Activated CD8-positive, alpha-beta memory T cell treated with anti-CD3 and anti-CD28 coated beads for 48 hours (primary cell): Measurements from ENCODE around the gene PRPF18.
"Not testable (repeated sequence)": the region's sequence is repeated elsewhere in the genome, so short reads cannot be mapped to it uniquely, and the experiment has no call there.

ENCODE experiments used
- DNase-seq, 3 experiments: peaks; one replicate each; pipeline ENCODE4 v3.0.0-alpha.2; 2020; ENCODE audit warnings: low read depth in 2 of 3, low spot score in 2 of 3

PRPF18 gene, protein sequence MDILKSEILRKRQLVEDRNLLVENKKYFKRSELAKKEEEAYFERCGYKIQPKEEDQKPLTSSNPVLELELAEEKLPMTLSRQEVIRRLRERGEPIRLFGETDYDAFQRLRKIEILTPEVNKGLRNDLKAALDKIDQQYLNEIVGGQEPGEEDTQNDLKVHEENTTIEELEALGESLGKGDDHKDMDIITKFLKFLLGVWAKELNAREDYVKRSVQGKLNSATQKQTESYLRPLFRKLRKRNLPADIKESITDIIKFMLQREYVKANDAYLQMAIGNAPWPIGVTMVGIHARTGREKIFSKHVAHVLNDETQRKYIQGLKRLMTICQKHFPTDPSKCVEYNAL

DNA sequence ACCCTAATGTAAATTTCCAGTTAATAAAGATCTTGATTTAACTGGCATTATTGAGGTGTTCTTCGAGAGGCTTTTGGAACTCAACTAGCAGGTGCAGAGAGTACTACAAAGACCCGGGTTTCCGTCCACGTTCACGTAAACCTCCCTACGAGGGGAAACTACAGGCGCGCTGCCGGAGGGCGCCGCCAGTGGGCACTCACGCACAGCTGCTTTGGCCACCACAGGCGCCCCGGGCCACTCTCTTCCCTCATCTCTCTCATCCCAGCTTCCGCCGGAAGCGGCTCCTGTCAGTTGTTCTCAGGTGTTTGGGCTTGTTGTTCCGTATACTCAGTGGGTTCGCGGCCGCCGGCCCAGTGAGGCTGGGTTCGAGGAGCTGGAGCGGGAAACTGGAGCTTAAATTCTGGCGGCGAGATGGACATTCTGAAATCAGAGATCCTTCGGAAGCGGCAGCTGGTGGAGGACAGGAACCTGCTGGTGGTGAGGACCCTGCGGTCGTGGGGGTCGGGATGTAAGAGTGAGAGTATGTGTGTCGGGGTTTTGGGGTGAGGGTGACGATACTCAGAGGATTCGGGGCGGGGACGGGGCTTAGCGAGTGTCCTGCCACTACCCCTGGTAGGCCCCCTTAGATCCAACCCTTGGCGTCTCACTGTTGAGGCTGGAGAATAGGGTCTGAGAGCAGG, at the start of gene PRPF18:
TSS of gene PRPF18 (plus strand) at position 290 of the 680 bp plus-strand sequence. CDS start at position 412, 122 bp downstream.
- DNase-seq, result peak; percentile 82 to 90 (median 83)

DNA sequence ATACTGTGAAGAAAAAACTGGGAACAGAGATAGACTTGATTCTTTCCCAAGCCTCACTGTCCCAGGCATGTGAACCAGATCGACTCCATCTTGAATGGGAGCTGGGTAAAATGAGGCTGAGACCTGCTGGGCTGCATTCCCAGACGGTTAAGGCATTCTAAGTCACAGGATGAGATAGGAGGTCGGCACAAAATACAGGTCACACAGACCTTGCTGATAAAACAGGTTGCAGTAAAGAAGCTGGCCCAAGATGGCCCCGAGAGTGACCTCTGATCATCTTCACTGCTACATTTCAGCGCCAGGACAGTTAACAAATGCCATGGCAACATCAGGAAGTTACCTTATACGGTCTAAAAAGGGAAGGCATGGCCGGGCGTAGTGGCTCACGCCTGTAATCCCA, 48.8 kb upstream of the PRPF18 start:
- not testable (repeated sequence) for DNase-seq

DNA sequence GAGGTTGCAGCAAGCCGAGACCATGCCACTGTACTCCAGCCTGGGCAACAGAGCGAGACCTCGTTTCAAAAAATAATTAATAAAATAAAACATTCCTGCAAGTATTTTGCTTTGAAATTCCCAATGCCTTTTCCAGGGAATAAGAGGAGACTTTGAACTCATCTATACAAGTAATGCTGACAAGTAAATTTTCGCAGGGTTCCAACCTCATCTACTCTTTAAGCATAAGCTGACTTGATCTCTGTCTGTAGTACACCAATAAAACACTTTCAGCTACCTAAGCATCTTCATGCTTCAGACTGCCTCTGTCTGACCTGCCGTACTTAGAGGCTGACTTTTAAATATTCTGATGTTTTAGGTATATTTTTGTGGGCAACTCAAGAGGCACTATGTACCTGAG, 44.2 kb upstream of the PRPF18 start:
- DNase-seq, result no peak

DNA sequence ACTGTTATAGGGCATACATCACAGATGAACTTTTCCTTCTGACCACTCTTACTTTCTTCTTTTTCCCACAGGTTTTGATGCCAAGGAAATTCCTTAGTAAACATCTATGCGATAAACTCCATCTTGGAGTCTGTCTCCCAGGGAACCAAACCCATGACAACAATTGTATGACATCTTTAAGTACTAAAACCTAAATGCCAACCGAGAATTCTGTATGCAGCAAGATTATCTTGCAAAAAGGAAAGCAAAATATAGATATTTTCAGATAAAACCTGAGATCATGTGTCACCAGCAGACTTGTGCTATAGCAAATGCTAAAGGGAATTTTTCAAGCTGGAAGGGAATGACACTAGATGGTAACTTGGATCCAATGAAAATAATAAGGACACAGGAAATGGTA, 36.0 kb upstream of the PRPF18 start:
- no peak for DNase-seq

DNA sequence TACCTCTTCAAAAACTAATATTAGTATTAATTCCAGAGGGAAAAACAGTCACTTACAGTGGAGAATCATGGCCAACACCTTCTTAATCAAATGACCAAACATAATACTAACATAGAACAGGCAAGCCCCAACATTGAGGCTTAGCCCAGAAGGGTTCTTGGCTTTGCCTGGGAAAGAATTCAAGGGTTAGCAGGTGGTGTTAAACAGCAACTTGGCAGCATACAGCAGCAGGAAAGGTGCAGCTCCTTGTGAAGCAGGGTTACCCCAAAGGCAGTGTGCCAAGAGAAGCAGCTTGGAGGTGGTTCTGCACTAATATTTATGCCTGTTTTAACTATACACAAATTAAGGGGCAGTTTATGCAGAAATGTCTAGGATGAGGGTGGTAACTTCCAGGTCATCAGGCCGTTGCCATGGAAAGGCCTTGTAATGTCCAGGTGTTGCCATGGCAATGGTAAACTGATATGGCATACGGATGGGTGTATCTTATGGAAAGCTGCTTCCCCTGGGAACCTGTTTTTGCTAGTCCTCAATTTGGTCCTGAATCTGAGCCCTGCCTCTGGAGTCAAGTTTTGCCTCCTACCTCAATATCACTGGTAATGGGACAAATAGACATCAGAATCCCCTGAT, 30.8 kb upstream of the PRPF18 start:
- DNase-seq, result no peak

DNA sequence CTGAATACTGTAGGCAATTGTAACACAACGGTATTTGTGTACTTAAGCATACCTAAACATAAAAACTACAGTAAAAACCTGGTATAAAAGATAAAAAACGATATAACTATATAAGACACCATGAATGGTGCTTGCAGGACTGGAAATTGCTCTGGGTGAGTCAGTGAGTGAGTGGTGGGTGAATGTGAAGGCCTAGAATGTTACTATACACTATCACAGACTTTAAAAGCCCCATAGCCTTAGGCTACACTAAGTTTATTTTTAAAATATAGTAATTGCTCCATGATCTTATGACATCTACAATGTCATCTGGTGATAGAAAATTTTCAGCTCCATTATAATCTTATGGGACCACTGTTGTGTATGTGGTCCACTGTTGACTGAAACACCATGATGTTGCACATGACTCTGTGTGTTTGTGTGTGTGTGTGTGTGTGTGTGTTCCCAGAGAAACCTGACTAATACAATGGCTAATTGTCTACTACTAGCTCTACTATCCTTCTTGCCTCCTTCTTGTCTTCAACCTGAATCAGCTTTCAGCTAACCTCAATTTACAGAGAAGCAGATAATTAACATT, 27.6 kb upstream of the PRPF18 start:
- no peak for DNase-seq

DNA sequence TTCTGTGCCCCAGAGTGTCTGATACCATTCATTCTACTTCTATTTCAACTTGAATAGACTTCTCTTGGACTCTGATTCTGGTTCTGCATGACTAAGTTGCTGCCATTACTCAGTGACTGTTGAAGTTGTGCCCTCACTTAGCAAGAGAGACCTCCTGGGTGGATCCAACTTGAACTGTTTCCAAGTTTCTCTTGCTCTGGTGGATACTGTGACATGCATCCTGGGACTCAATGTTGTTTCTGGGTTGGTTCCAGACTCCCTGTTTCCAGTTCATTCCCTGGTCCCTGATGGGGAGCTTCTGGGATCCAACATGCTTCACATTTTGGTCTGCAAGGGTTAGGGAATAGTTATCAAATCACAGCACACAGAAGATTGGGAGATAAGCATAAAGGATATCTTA, 26.2 kb upstream of the PRPF18 start:
- no peak for DNase-seq

DNA sequence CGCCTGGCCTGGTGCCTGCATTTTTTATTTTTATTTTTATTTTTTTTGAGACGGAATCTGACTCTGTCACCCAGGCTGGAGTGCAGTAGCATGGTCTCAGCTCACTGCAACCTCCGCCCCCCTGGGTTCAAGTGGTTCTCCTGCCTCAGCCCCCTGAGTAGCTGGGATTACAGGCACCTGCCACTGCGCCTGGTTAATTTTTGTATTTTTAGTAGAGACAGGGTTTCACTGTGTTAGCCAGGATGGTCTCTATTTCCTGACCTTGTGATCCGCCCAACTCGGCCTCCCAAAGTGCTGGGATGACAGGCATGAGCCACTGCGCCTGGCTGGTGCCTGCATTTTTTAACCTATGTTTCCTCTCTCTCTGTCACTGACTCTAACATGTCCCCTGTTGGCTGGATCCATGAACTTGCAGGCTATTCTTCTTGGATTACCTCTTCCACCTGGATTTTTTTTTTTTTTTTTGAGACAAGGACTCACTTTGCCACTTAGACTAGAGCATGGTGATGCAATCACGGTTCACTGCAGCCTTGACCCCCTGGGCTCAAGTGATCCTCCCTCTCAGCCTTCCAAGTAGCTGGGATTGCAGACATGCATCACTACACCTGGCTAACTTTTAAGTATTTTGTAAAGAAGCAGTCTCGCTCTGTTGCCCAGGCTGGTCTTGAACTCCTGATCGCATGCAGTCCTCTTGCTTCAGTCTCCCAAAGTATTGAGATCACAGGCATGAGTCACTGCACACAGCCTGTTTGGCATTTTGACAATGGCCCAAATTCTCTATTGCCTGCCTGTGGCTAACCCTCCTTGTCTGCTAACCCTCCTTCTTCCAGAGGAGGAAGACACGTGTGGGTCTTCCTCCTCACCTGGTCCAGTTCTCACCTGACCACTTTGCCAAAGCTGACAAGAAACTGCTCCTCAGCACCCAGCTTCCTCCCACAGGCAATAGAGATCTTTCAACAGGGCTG, 23.0 kb upstream of the PRPF18 start:
- DNase-seq, result no peak

DNA sequence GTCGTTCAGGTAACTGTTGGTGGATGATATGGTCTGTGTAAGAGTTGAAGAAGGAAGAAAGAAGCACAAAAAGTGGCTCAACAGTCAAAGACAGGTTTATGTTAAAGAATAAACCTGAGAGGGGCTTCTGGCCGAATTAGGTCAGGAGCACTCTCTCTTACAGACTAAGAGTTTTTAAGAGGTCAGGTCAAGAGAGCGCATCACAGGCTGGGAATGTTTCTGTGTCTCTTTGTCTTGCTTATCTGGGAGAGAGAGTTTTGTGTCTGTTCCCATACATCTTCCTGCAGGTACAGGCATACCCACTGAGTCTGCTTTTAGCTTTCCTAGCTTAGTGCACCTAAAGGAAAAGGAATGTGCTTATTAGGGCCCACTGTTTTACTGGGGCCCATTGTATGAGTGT, 22.2 kb upstream of the PRPF18 start:
- no peak for DNase-seq

DNA sequence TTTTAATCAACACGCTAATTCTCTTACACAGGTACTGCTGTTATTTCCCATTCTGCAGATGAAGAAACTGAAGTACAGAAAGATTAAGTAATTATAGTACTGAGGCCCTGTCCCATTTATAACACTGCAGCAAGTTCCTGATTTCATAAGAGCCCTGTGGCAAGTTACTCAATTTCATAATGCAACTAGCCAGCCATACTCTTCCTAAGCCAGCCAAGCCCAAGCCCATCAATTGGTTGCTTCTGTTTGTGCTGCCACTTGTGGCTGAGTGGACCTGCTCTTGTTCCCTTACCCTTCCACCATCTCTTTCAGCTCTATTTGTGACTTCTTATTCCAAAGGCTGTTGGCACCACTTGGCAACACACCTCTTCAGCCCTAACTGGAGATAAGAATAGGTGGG, 19.7 kb upstream of the PRPF18 start:
- no peak for DNase-seq

DNA sequence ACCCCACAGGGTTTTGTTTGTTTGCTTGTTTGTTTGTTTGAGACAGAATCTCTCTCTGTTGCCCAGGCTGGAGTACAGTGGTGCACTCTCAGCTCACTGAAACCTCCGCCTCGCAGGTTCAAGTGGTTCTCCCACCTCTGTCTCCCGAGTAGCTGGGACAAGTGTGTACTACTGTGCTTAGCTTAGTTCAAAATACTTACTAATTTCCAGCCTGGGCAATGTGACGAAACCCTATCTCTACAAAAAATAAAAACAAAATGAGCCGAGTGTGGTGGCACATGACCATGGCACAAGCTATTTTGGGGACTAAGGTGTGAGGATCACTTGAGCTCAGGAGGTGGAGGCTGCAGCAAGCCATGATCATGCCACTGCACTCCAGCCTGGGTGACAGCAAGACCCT, 15.2 kb upstream of the PRPF18 start:
- DNase-seq, result no peak

DNA sequence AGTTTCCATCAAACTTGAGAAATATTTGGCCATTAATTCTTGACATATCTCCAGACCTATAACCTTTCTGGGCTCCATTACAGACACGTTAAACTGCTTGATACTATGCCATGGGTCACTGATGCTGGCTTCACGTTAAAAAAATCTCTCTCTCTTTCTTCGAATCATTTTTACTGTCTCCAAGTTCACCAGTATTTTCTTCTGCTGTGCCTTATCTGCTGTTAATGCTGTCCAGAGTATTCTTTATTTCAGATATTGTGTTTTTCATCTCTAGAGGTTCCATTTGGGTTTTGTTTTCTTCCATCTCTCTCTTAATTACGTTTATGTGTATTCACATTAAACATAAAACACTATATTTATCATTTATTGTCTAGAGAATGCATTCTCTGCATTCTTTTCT, 12.8 kb upstream of the PRPF18 start:
- no peak for DNase-seq

DNA sequence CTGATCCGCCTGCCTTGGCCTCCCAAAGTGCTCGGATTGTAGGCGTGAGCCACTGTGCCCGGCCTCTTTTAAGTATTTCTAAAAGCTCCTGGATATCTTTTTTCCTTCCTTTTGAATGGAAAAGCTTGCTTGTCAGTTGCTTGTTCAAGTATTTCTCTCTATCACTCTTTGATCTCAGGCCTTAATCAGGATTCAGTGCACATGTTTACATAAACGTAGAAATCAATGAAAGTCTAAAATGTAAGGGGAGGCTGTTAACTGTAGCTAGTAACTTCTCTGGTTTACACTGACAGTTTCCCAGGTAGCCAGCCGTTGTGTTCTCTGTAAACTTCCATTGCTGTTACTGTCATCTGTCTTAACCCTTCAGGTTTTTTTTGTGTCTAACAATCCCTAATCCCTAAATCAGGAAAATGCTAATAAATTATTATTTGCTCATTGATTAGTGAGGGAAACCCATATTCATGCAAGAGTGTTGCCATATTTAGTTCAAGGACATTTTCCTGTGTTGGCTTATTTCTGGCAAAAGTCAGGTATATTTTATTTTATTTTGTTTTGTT, 1.5 kb upstream of the PRPF18 start:
- no peak for DNase-seq

DNA sequence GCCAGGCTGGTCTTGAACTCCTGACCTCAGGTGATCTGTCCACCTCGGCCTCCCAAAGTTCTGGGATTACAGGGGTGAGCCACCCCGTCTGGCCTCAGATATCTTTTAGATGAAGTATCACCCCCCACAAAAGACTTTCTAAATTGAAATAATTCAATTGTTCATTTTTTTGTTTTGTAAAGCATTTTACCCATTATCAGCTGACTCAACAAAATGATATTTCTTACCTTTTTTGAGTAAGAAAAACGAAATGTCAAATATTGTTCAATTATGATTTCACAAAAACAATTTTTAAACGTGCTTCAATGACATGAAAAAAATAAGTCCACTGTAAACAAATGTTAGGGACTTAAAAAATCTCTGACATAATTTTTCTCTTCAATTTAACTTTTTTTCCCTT, 822 bp upstream of the PRPF18 start:
- no peak for DNase-seq

DNA sequence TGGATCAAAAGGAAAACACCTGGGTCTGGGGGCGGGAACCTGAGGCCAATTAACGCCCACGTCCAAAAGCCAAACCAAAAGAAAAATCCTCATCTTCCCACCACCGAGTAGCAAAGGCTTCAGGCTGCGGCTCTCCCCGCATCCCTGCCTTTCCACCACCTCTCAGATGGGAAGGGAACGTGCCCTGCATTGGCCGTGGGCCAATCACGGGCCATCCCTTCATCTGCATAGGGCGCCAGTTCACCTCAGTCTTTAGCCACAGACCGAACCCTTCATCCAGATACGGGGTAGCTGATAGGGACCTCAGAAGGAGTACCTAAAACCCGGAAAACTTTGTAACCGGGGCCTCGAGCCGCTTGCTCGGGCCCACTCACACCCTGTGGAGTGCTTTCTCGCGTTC, 626 bp downstream of the PRPF18 start:
- no peak for DNase-seq

DNA sequence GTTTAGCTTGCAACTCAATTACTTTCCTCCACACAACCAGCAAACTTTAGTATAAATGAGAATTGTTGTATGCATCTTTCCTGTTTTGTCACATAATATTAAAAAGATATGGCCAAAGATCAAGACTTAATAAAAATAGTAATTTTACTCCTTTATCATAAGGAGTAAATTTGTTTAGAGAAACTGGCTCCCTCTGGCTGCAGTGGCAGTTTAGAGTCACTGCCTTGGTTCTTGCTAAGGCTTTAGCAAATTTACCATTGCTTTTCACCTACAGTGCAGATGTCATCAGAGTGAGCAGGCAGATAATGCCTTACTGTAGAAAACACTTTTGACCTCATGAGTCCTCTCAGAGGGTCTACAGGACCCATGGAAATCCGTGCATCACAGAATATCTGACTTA, 2.6 kb downstream of the PRPF18 start:
- no peak for DNase-seq

DNA sequence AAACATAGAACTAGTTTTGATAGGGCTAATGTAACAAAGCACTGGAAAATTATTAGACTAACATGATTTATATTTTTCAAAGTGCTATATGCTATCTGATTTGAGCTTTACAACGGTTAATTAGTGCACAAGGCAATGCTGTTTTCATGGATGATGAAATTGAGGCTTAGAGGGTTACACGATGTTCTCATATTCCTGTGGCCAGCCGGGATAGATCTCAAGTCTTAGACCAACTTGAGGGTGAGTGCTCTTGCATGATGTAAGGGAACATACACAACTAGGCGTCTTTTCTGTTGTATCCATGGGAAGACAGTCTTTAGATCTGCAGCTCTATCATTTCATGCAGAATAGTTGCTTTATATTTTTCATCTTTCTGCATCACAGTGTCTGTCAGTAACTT, 4.1 kb downstream of the PRPF18 start:
- no peak for DNase-seq

DNA sequence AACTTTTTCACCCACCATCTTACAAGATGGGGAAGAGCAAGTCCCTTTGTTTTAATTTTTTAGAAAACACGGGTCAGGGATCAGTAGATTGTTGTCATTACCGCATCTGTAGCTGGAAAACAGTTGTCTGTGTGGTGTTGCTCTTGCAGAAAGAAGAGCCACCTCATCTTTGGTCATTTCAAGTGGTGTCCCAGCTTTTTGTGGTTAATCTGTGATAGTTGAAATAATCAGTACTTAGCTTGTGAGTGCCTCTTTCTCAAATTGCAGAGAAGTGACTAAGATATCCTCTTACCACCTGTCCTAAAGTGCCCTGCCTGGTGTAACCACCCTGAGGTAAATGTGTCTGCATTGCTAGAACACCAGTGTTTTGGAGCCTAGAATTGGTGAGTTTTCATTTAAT, 5.5 kb downstream of the PRPF18 start:
- DNase-seq, result no peak

DNA sequence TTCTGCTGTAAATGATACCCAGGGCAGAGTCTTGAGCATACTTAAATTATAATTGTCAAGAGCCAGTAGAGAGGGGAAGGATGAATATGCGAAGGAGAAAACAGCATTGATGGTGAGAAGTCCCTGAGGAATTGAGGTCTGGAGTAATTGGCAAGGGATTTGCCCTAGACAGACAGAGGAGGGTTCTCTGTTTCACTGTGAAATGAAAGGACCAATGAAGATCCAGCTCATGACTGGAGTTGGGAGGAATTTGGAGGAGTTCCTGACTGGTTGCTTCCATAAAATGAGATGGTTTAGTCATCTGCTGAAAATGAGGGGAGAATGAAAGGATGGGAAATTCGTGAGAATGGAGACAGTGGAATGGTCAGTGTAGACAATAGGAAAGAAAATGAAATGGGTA, 6.8 kb downstream of the PRPF18 start:
- DNase-seq, result no peak

DNA sequence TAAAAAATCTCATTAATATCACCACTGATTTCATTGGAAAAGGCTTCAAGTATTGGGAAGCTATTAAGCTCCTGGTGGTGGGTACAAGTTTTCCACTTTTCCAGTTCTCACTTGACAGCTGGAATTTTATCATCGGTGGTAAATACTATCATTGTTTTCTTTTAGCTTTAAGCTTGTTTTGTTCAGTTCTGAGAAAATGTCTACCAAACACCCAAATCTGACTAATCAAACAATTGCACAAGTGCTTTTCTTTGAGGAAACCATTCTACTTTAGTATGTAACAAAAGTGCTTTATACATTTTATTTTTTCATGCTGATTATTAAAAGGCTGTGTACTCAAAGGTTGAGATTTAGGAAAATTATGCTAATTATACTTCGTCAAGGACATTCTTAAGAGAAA, 7.9 kb downstream of the PRPF18 start:
- no peak for DNase-seq

DNA sequence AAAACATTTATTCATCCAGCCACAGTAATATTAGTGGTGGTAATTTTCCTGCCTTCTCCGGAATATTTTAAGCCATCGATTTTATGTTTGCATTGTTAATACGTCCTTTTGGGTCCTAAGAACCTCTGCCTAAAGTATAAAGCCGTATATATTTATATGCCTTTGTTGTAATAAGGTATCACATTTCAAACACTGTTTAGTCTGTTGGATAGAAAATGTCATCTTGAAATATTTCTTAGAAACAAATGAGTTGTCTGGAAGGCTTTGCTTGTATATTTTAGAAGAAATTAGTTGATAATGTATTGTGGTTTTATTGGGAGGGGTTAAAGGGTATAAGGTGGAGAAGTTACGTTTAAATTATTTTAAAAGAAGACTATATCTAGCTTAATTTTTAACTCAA, 11.1 kb downstream of the PRPF18 start:
- DNase-seq, result no peak
